ENCODE data around the gene TMEM14A.
A peak's percentile ranks its signal among the peaks of the same experiment; 100 is the strongest.
"Not testable (repeated sequence)": the region's sequence is repeated elsewhere in the genome, so short reads cannot be mapped to it uniquely, and the experiment has no call there.

TMEM14A gene, protein sequence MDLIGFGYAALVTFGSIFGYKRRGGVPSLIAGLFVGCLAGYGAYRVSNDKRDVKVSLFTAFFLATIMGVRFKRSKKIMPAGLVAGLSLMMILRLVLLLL

DNA sequence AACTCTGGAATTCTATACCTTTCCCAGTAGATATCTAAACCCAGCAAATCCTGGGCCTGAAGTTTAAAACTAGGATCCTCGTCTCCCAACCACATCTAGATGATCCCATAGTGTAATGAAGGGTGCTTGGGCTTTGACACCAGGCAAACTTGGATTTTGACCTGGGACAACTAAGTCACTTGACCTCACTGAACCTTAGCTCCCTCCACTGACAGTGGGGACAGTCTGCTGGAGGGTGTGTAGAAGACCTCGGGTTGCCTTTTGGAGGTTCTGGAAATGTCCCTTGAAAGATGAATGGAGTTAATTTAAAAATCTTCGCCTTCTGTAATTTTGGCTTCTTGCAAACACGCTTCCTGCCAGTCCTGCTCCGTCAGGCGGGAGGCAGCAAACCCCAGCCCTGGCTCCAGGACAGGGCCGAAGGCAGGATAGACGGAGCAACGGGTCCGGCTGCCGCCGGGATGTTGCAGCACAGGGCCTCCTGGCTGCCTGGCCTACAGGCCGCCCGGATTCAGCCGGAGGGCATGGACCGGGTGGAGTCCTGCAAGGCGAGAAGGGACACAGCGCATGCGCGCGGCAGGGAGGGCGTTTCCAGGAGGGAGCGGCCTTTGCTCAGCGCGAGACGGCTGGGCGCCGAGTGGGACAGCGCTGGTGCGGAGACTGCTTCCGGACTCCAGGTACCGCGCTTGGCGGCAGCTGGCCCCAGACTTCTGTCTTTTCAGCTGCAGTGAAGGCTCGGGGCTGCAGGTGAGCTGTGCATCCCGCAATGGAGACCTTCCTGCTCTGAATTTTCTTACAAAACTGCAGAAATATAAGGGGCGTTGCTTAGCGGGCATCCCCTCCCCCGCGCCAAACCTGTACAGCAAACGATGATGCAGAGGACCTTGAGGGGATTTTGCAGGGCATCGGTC lies at the start of gene TMEM14A:
Gene TMEM14A (plus strand): TSS at position 612 of the 908 bp plus-strand sequence. CDS start 5,990 bp downstream, outside the sequence.
- DNase-seq (ENCODE audit: low read depth in 3 of 3) = peak; percentile 86 to 92 (median 87)

DNA sequence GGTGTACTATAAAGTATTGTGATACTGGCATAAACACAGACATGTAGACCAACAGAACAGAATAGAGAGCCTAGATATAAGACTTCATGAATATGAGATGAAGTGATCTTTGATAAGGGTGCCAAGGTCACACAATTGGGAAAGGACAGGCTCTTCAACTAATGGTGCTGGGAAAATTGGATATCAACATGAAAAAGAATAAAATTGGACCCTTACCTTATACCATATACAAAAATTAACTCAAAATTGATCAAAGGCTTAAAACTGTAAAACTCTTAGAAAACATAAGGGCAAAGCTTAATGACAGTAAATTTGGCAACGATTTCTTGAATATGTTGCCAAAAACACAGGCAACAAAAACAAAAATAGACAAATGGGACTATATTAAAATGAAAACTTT lies 49.3 kb upstream of the TMEM14A start:
- DNase-seq (ENCODE audit: low read depth in 3 of 3) = no peak

DNA sequence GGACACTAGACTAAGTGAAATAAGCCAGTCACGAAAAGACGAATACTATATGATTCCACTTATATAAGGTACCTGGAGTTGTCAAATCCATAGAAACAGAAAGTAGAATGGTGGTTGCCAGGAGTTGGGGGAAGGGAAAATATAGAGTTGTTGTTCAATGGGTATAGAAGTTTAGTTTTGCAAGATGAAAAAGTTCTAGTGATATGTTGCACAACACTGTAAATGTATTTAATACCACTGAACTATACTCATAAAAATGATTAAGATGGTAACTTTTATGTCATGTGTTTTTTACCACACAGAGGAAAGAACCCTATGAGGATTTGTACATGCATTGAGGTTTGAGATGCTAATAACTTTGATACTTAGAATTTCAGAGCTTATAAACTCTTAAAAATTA lies 48.1 kb upstream of the TMEM14A start:
- no peak for DNase-seq (ENCODE audit: low read depth in 3 of 3)

DNA sequence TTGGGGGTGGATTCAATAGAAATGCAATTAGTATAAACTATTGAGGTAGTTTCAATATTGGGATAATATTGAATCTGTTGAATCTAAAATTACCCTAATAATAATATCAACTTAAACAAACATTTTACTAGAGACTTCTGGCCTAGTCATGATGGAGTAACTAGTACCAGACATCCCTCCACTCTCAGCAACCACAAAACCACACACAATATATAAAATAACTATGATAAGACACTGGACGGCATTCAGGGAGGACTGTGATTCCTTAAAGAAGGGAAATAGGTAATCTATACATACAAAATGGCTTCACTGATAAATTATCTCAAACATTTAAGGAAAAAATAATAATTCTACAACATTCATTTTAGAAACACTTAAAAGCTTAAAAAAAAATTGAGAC lies 38.9 kb upstream of the TMEM14A start:
- DNase-seq (ENCODE audit: low read depth in 3 of 3) = no peak

DNA sequence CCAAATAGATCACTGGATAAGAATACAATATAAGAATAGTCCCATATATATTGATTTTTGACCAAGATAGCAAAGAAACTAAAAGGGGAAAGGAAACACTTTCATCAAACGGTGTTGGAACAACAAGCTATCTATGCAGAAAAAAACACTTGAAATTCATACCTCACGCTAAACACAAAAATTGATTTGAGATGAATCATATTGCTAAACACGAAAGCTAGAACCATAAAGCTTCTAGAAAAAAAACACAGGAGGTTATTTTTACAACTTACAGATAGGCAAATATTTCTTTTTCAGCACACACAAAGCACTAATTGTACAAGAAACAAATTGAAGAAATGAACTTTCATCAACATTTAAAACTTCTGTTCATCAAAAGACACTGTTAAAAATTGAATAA lies 36.7 kb upstream of the TMEM14A start:
- no peak for DNase-seq (ENCODE audit: low read depth in 3 of 3)

DNA sequence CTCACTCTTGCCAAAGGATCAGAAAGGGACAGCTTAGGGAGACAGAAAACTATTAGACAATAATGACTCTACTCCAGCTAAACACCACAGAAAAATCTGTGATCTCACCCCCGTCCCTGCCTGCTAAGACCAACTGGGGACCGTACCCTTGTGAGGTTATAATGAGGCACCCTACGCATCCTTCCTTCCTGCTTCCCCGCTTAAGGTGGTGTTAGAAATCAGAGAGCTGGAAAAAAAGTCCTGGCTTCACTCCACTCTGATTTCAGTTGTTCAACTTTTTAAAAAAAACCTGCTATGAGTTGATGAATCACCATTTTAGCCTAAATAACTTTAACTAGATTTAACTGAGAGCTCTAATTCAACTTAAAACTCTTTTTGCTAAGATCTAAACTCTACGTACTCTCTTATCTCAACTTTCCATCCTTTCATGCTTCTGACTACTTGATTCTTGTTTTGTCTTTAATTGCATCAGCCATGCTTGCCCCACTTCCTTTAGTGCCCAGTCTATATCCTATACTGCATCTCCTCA lies 35.8 kb upstream of the TMEM14A start:
- DNase-seq (ENCODE audit: low read depth in 3 of 3) = peak in 1 of 3 experiments; percentile 14

DNA sequence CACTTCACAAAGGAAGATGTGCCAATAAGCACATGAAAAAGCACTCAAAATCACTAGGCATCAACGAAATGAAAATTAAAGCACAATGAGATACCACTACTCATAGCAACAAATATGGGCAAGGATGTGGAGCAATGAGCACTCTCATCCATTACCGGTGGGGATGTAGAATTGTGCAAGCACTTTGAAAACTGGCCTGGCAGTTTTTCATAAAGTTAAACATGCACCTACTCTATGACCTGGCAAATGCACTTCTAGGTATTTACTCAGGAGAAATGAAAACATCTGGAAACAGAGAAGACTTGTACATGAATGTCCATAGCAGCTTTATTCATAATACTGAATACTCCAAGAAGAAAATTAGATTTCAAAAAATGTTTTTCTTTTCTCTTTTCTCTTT lies 34.1 kb upstream of the TMEM14A start:
- no peak for DNase-seq (ENCODE audit: low read depth in 3 of 3)

DNA sequence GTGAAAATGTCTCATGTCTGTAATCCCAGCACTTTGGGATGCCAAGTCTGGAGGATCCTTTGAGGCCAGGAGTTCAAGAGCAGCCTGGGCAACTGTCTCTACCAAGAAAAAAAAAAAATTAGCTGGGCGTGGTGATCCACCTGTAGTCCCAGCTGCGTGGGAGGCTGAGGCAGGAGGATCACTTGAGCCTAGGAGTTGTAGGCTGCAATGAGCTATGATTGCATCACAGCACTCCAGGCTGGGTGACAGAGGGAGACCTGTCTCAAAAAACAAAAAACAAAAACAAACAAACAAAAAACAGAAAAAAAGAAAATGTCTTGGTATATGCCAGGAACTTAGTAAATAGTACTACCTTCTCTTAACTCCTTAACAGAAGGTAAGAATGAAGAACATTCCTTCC lies 31.4 kb upstream of the TMEM14A start:
- DNase-seq (ENCODE audit: low read depth in 3 of 3) = no peak

DNA sequence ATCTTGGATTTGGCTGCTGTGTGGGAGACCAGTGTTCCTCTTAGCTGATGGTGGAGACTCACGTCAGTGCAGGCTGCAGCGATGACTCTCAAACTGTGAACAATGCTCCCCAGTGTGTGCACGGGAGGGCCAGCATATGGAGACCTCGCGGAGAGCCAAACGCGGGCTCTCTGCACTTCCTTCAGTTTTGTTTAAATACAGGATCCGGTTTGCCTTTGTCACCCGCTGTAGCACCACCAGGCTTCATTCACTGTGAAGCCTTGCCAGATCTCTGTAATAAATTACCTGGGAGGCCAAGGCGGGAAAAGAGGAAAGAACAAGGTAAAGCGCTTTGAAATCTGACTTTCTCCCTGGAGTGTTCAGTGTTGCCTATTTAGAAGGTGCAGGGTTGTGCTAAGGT lies 30.7 kb upstream of the TMEM14A start:
- no peak for DNase-seq (ENCODE audit: low read depth in 3 of 3)

DNA sequence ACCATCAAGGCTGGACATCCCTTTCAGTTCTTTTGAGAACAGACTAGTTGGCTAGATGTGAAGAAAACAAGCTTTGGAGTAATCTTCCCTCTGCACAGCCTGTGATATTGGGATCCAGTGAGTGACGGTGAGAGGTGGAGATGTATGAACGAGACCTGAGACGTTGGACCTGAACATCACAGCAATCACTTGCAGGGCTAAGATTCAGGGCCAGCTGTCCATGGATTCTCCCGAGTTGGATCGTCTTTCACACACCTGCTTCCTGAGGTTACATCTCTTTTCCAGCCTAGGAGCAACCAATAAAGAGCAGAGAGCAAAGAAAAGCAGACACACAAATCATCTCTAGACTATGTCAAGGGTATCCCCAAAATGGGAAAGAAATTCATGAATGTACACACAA lies 30.0 kb upstream of the TMEM14A start:
- no peak for DNase-seq (ENCODE audit: low read depth in 3 of 3)

DNA sequence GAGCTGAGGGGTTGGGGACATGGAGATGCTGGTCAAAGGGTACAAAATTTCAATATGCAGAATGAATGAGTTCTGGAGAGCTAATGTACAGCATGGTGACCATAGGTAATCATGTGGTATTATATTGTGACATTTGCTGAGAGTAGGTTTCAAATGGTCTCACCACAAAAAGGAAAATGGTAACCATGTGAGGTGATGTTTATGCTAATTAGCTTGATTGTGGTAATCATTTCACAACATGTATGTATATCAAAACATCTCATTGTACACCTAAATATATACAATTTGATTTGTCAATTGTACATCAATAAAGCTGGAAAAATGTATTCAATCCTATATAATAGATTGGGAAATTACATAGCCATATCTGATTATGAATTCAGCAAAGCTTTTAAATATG lies 29.5 kb upstream of the TMEM14A start:
- no peak for DNase-seq (ENCODE audit: low read depth in 3 of 3)

DNA sequence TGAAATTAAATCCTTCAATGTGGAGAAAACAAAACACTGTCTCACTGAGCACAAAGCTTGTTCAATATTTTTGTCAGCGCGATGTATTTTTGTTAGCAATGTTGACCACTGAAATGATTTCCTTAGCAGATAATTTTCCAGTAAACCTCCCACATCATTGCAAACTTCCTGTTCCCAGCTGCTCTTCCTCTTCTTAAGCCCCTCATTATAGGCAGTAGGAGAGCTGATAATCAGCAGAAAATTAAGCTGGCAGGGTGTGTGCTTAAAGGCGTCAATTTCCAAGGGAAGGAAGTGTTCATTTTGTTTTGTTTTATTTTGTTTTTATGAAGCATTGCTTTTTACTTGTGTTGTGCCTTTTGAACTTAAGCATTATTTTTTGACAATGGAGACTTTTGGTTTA lies 29.1 kb upstream of the TMEM14A start:
- no peak for DNase-seq (ENCODE audit: low read depth in 3 of 3)

DNA sequence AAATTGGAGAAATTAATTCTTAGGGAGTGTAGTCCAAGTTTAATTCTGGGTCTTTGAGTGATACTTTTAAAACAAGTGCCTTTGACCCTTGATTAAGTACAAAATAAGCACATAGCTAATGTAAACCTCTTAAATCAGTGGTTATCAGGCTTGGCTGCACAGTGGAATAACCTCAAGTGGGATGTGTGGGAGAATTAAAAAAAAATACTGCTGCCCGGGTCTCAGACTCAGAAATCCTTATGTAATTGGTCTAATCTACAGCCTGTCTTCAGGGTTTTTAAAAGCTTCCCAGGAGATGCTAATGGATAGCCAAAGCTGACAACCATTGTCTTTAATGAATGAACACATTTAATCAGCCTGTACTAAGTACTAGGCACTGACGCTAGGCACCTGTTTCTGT lies 28.5 kb upstream of the TMEM14A start:
- no peak for DNase-seq (ENCODE audit: low read depth in 3 of 3)

DNA sequence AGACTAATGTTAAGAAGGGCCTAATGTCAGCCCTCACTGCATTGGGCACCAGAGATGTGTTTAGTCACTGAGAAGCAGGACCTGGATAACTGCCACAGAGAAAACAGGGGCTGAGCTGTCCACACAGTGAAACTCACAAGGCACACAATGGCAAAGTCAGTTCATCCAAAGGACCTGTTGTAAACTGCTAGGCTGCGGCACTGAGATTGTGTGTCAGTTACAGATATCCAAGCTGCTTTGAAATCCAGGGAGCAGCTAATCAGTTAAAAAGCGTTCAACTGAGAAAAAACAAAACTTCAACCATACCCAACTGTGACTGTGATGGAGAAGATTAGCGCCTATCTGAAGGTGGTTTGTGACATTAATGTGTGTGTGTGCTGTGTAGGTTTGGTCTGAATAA lies 27.8 kb upstream of the TMEM14A start:
- no peak for DNase-seq (ENCODE audit: low read depth in 3 of 3)

DNA sequence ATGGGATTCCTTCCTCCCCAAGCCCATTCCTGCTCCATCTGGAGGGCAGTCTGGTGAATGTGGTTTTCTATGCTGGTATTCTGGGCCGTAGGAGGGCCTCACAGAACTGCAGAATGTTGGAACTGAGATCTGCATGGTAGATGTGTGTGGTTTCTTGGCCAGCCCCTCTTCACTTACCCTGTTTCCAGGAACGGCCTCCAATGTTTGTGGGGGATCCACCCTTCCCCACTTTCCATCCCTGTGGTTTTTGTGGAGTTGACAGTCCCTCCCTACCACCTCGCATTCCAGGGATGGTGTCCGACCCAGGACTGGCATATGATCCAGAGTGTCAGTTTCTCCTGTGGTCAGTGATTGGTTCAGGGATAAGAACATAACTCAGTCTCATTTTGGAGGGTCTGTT lies 26.7 kb upstream of the TMEM14A start:
- no peak for DNase-seq (ENCODE audit: low read depth in 3 of 3)

DNA sequence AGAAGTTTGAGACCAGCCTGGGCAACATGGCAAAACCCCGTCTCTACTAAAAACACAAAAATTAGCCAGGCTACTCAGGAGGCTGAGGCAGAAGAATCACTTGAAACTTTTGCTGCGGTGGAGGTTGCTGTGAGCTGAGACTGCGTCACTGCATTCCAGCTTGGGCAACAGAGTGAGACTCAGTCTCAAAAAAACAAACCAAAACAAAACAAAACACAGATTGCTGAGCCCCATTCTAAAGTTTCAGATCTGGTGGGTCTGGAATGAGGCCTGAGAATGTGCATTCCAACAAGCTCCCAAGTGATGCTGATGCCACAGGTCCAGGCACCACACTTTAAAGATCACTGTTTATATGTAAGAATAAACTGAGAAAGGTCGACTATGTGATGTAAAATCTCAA lies 24.9 kb upstream of the TMEM14A start:
- no peak for DNase-seq (ENCODE audit: low read depth in 3 of 3)

DNA sequence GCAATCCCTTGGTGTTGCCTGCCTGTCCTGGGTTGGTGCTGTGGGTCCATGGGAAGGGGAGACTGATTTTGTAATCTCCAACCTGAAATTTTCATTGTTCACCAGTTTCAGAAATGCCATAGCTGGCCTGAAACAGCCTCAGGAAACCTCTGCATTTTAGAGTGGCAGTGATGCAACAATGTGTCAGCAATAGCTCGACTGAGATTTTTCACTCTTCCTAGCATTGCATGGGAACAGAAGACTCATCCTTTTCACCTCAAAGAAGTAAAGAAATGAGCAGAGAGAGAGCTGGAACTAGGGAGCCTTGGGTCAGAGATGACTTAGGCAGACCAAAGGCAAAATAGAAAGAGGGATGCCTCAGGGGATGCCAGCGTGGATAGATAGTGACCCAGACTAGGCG lies 23.7 kb upstream of the TMEM14A start:
- DNase-seq (ENCODE audit: low read depth in 3 of 3) = no peak

DNA sequence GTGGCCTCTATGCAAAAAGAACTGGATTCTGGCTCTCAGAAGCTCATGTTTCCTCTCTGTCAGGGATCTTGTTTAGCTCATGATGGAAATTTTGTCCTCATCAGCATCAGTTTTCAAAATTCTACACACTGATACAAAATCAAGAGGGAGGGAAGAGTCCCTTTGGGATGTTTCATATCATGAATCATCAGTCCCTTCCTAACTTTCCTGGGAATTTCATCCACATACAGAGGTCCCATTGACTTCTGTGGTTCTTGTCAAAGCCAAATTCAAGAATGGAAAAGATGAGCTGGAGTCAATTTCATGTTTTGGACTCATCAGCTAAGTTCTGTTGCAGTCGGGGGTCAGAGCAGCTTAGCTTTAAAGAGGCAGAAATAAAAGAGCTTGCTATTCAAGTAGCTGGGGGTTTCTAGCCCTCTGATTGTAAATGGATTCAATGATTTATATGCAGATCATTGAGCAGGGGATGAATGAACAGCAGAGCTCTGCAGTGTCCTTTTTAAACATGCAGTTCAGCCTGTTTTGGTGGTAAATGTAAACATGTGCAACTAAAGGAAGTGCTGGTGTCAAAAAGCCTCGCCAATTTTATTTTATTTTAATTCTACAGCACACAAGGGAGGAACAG lies 21.3 kb upstream of the TMEM14A start:
- no peak for DNase-seq (ENCODE audit: low read depth in 3 of 3)

DNA sequence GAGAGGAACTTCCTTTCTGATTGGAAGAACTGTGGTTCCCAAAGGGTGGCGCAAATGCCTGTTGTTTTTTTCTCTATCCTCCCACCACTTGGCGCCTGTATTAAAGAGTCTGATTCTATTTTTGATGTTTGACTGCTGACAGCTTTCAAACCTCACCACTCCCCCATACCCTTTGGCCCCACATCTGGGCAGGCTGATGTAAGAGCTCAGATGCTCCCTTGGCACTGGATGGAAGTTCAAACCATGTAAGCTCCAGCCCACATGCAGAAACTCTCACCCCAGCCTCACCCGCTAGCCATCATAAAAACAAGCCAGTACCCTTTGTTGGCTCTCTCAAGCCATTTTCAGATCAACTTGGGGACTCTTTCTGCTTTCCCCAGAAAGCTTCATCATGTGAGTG lies 20.0 kb upstream of the TMEM14A start:
- no peak for DNase-seq (ENCODE audit: low read depth in 3 of 3)

DNA sequence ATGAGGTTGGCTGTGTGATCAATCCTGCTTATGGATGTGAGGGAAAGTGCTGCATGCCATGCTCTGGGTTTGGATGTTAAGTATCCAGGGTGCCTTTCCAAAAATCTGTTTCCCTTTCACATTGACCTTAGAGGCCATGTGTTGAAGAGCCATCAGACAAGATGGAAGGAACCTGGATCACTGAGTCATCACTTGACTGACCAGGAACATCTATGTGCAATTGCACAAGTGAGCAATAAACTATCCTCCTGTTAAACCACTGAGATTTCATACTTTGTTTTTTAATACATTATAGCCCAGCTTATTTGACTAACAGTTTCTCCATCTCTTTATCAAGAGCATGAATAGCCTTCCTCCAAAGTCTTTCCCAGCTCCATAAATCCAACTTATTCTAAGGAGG lies 17.8 kb upstream of the TMEM14A start:
- DNase-seq (ENCODE audit: low read depth in 3 of 3) = no peak

DNA sequence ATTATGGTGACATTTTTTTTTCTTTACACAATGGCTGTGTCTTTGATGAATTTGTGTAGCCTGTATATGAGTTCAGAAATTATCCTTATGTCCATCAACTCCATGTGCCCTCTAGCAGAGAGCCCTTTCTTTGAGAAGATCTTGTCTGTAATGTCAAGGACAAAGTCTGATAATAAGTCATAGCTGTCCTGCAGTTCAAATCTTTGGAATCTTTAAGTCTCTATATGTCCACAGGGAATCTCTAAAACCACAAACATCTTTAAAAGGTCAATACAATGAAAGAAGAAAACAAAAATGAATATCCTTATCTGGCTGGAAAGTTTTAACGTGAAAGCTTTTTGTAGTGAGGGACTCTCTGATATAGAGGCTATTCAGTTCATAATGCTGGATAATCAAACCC lies 16.9 kb upstream of the TMEM14A start:
- DNase-seq (ENCODE audit: low read depth in 3 of 3) = no peak

DNA sequence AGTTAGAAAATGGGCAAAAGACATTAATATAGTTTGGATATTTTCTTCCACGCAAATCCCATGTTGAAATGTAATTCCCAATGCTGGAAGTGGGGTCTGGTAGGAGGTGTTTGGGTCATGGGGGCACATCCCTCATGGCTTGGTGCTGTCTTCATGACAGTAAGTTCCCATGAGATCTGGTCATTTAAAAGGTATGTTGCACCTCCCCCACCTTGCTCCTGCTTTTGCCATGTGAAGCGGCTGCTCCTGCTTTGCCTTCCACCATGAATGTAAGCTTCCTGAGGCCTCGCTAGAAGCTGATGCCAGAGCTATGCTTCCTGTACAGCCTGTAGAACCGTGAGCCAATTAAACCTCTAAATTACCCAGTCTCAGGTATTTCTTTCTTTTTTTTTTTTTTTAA lies 16.3 kb upstream of the TMEM14A start:
- no peak for DNase-seq (ENCODE audit: low read depth in 3 of 3)

DNA sequence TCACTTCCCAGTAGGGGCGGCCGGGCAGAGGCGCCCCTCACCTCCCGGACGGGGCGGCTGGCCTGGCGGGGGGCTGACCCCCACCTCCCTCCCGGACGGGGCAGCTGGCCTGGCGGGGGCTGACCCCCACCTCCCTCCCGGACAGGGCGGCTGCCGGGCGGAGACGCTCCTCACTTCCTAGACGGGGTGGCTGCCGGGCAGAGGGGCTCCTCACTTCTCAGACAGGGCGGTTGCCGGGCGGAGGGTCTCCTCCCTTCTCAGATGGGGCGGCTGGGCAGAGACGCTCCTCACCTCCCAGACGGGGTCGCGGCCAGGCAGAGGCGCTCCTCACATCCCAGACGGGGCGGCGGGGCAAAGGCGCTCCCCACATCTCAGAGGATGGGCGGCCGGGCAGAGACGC lies 15.0 kb upstream of the TMEM14A start:
- DNase-seq (ENCODE audit: low read depth in 3 of 3) = not testable (repeated sequence)

Data from stimulated activated CD4-positive, alpha-beta T cell treated with anti-CD3 and anti-CD28 coated beads, TNF-alpha, amount 100 ng/mL, for 24 hours (primary cell).